PC-9 (cell line): ENCODE results near the gene CRACR2A. TPM values are rescaled to one million over a fixed set of nuclear protein-coding genes. Genes with fewer than 3 reads are reported as not detected.

Source experiments
- BruUV-seq: library from RNA; stranded (reverse); fragments of 400-500 nt; replicated peaks from 2 replicates; lab custom pipeline; 2021; lab: Mats Ljungman, UMichigan
- CTCF ChIA-PET: fragments of 300-600 bp; sonication (Branson Sonifier 250); formaldehyde crosslinking; loops from one replicate; lab custom pipeline; 2022; ENCODE audit warnings: antibody characterized with exemption; lab: Charles Lee
- POLR2A ChIA-PET: fragments of 300-600 bp; sonication (Branson Sonifier 250); formaldehyde crosslinking; loops from one replicate; lab custom pipeline; 2022; ENCODE audit warnings: antibody characterized with exemption; ENCODE audit not compliant: unreplicated experiment; lab: Charles Lee
- DNase-seq, 2 experiments: peaks; one replicate each; pipeline versions ENCODE4 v3.0.0 to v3.0.0-alpha.2; 2015 to 2022; ENCODE audit warnings: mixed read lengths in 1 of 2
- H2AFZ ChIP-seq: fragments of 200-600 bp; sonication (generic); 2 replicates; pipeline ENCODE4 v1.8.1; 2017; ENCODE audit warnings: antibody characterized with exemption
- H3F3A ChIP-seq: fragments of 200-600 bp; sonication (generic); 2 replicates; pipeline ENCODE4 v1.8.1; 2017; ENCODE audit warnings: antibody characterized with exemption, mild to moderate bottlenecking, low read depth; ENCODE audit not compliant: insufficient read depth
- H3K27ac ChIP-seq: fragments of 200-600 bp; sonication (generic); 2 replicates; pipeline ENCODE4 v1.6.1; 2016; ENCODE audit warnings: mixed run types
- H3K27me3 ChIP-seq: fragments of 200-600 bp; sonication (generic); 2 replicates; pipeline ENCODE4 v1.6.1; 2016; ENCODE audit warnings: low read depth, mixed run types; ENCODE audit not compliant: insufficient read depth
- H3K36me3 ChIP-seq: fragments of 200-600 bp; sonication (generic); 2 replicates; pipeline ENCODE4 v1.6.1; 2016; ENCODE audit warnings: low read depth, mixed run types
- H3K4me1 ChIP-seq: fragments of 200-600 bp; sonication (generic); replicated peaks from 2 replicates; pipeline ENCODE4 v1.6.1; 2016; ENCODE audit warnings: mixed run types; ENCODE audit not compliant: insufficient read depth
- H3K4me2 ChIP-seq: fragments of 200-600 bp; sonication (generic); 2 replicates; pipeline ENCODE4 v1.6.1; 2017; ENCODE audit warnings: mixed run types
- H3K4me3 ChIP-seq: fragments of 200-600 bp; sonication (generic); 2 replicates; pipeline ENCODE4 v1.6.1; 2016; ENCODE audit warnings: mixed run types
- H3K79me2 ChIP-seq: fragments of 200-600 bp; sonication (generic); 2 replicates; pipeline ENCODE4 v1.6.1; 2017; ENCODE audit warnings: low read depth, mixed run types
- H3K9me2 ChIP-seq: fragments of 200-600 bp; sonication (generic); 2 replicates; pipeline ENCODE4 v1.8.1; 2017; ENCODE audit warnings: mild to moderate bottlenecking; ENCODE audit not compliant: insufficient read depth
- H3K9me3 ChIP-seq: fragments of 200-600 bp; sonication (generic); 2 replicates; pipeline ENCODE4 v1.8.1; 2016; ENCODE audit warnings: low read depth; ENCODE audit not compliant: insufficient read depth
- H4K20me1 ChIP-seq: fragments of 200-600 bp; sonication (generic); 2 replicates; pipeline ENCODE4 v1.8.1; 2017; ENCODE audit not compliant: insufficient read depth
- EZH2 ChIP-seq: fragments of 200-600 bp; sonication (generic); IDR thresholded peaks from 2 replicates; pipeline ENCODE4 v1.8.0; 2017; ENCODE audit warnings: antibody characterized with exemption, low read depth
- intact Hi-C: fragments of 100-400 bp; cut with micrococcal nuclease; formaldehyde crosslinking; loops from one replicate; pipeline ENCODE4 v1.10.0; 2022; ENCODE audit not compliant: unreplicated experiment
- total RNA-seq: library from RNA; stranded (reverse); gene quantifications from 2 replicates; pipeline ENCODE4 v1.2.3, GENCODE V29; 2021
- TF ChIP-seq, protein P1 (sequence below): fragments of 200-600 bp; sonication (generic); conservative IDR thresholded peaks from 2 replicates; pipeline ENCODE4 v1.6.1; 2017; ENCODE audit warnings: mixed run types, antibody characterized with exemption, mild to moderate bottlenecking, moderate library complexity

The CRACR2A gene
- total RNA-seq, 1 experiment from 2014 or later = not detected

DNA sequence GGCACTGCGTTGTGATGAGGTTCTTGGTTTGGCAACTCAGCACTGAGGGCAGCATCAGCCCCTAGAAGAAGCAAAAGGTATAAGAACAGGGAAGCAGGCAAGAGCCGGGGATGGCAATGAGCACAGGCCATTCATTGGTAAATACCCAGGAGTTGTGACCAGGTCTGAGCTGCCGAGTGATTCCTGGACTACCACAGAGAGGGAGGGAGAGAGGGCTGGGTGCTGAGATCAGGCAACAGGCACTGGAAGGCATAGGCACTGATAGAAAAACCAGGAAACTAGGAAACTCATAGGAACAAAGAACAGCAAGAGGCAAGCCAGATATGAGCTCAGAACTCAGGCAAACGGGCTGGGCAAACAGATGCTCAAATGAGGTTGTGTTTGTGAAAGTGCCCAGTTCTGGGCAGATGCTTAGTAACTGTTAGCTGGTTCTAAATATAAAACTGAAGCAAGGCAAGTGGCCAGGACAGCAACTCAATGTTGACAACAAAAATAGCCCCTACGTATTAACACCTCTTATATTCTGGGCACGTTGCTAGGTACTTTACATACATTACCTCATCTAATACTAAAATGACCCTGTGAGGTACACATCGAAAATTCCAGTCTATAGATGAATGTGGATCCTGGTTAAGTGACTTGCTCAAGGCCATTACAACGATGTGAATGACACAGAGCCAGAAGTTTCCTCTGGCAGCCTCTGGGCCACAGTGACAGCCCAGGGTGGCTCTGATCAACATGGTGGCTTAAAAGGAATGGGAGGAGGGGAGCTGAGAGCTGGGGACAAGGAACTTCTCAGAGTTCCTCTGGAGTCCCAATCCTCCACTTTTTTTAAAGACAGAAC lies 140.8 kb downstream of the CRACR2A start:
- CTCF ChIA-PET = no interaction called here
- H3K27me3 ChIP-seq = peaks cover 91% of the 10 kb centered on the region
- no TSS peak for BruUV-seq

DNA sequence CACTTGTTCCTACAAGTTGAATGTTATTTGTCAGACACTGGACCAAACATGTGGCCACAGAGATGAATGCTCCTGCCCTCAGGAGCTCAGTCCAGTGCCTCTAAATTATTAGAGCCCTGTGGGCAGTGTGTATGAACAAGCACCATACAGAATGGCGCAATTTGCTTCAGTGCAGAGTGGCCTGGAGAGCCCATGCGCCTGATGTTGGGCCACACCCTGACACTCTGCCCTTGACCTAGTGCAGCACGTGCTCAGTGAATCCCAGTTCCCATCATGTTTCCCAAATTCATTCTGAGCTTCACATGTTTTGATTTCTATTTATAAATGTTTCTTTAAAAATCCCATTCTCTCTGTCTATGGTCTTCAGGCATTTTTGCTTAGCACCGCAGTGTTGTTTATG lies 145.1 kb downstream of the CRACR2A start:
- H3K9me3 ChIP-seq = no peaks in the 10 kb centered on the region
- peaks cover 90% of the 10 kb centered on the region for H3K27me3 ChIP-seq
- no peaks in the 10 kb centered on the region for H3K36me3 ChIP-seq
- H3K79me2 ChIP-seq = no peaks in the 10 kb centered on the region
- H3K4me3 ChIP-seq = no peak overlapping the region
- CTCF ChIA-PET = no interaction called here
- no peak overlapping the region for H3K4me2 ChIP-seq
- H4K20me1 ChIP-seq = no peaks in the 10 kb centered on the region
- H3K9me2 ChIP-seq = no peaks in the 10 kb centered on the region
- no peaks in the 10 kb centered on the region for H3F3A ChIP-seq
- H3K4me1 ChIP-seq = no peaks in the 10 kb centered on the region
- intact Hi-C loops = no loop called here
- H3K27ac ChIP-seq = no peak overlapping the region
- DNase-seq = no peak
- POLR2A ChIA-PET = no interaction called here
- BruUV-seq = no TSS peak
- no peak overlapping the region for H2AFZ ChIP-seq
- TF ChIP-seq EZH2 = no peak

More for the DNA sequence above, 140.8 kb downstream of the CRACR2A start:
- H3K9me2 ChIP-seq = no peaks in the 10 kb centered on the region
- no peaks in the 10 kb centered on the region for H3F3A ChIP-seq
- no peak for DNase-seq
- POLR2A ChIA-PET = no interaction called here
- H3K4me2 ChIP-seq = no peak overlapping the region
- no peaks in the 10 kb centered on the region for H4K20me1 ChIP-seq
- H2AFZ ChIP-seq = no peak overlapping the region
- H3K79me2 ChIP-seq = no peaks in the 10 kb centered on the region
- no peak overlapping the region for H3K4me3 ChIP-seq
- H3K27ac ChIP-seq = no peak overlapping the region
- no peaks in the 10 kb centered on the region for H3K36me3 ChIP-seq
- intact Hi-C loops = no loop called here
- no peaks in the 10 kb centered on the region for H3K4me1 ChIP-seq
- TF ChIP-seq, protein P1, sequence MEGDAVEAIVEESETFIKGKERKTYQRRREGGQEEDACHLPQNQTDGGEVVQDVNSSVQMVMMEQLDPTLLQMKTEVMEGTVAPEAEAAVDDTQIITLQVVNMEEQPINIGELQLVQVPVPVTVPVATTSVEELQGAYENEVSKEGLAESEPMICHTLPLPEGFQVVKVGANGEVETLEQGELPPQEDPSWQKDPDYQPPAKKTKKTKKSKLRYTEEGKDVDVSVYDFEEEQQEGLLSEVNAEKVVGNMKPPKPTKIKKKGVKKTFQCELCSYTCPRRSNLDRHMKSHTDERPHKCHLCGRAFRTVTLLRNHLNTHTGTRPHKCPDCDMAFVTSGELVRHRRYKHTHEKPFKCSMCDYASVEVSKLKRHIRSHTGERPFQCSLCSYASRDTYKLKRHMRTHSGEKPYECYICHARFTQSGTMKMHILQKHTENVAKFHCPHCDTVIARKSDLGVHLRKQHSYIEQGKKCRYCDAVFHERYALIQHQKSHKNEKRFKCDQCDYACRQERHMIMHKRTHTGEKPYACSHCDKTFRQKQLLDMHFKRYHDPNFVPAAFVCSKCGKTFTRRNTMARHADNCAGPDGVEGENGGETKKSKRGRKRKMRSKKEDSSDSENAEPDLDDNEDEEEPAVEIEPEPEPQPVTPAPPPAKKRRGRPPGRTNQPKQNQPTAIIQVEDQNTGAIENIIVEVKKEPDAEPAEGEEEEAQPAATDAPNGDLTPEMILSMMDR = no peak
- TF ChIP-seq EZH2 = no peak
- H3K9me3 ChIP-seq = no peaks in the 10 kb centered on the region

DNA sequence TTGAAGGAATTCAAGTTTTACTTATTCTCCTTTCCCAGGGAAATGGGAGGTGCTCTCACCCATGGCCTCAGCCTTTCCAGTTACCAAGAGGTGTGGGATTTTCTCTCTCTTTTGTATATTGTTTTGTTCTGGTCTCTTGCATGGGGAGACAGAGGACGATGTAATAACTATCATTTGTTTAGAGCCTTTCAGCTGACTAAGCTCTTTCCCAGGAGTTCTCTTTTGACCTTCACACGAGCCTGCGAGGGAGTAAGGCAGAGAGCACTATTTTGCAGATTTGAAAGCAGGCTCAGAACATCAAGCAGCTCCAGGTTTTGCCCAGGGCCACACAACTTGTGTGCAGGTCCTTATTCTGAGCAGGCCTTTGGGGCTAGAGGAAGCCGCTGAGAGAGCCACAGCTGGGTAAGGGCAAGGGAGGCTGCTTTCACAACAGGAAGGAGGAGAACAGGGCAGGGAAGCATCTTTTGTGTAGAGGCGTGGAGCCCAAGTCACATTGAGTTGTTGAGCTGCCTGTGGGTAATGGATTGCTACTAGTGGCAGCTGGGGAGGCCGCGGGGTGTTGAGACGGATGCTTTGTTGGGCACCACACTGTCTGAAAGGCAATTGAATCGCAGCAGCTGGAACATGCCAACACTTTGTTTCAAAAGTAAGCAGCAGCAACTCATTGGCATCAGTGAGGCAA lies 145.7 kb downstream of the CRACR2A start:
- Histone ChIP-seq H3K4me3 (no peak overlapping the region), H2AFZ (no peak overlapping the region), H3K4me1 (no peaks in the 10 kb centered on the region), H3K27ac (no peak overlapping the region), H3K4me2 (no peak overlapping the region), H3K9me2 (no peaks in the 10 kb centered on the region), H3K27me3 (peaks cover 93% of the 10 kb centered on the region), H3K36me3 (no peaks in the 10 kb centered on the region), H3K79me2 (no peaks in the 10 kb centered on the region), H3K9me3 (no peaks in the 10 kb centered on the region), H4K20me1 (no peaks in the 10 kb centered on the region), H3F3A (no peaks in the 10 kb centered on the region)
- TF ChIP-seq EZH2 = no peak
- TF ChIP-seq, protein P1 = no peak
- intact Hi-C loops = no loop called here
- DNase-seq = no peak
- ChIA-PET CTCF (no interaction called here), POLR2A (no interaction called here)
- BruUV-seq = no TSS peak
